GM12878 (cell line): ENCODE data around the gene NCKAP5L.

ENCODE experiments used
- ASH2L ChIP-seq: fragments of 300-600, 200-600 bp; sonication (generic); IDR thresholded peaks from 2 replicates; pipeline ENCODE4 v1.6.1; 2017; ENCODE audit warnings: low read depth, mild to moderate bottlenecking, borderline replicate concordance
- CTCF ChIP-seq, 3 experiments: IDR thresholded peaks in 2 of 3; conservative IDR thresholded peaks in 1 of 3; 2 replicates each; pipeline ENCODE4 v1.5.1; 2011; ENCODE audit warnings: low read depth in 3 of 3, low read length in 3 of 3, mild to moderate bottlenecking in 3 of 3, control low read depth in 2 of 3, moderate library complexity in 2 of 3, inconsistent platforms in 1 of 3, mixed read lengths in 1 of 3; ENCODE audit not compliant: control insufficient read depth in 2 of 3, insufficient read depth in 1 of 3; ENCODE audit errors: extremely low read depth in 1 of 3
- EP300 ChIP-seq, 2 experiments: fragments of 150-350 bp in 1 of 2; IDR thresholded peaks; 2 replicates each; pipeline ENCODE4 v1.6.1; 2011 to 2012; ENCODE audit warnings: low read depth in 2 of 2, low read length in 2 of 2, borderline replicate concordance in 1 of 2, improper control_type of control experiment in 1 of 2, inconsistent platforms in 1 of 2; ENCODE audit not compliant: control insufficient read depth in 1 of 2
- MTA3 ChIP-seq: IDR thresholded peaks from 2 replicates; pipeline ENCODE4 v1.6.1; 2012; ENCODE audit warnings: low read length, inconsistent platforms, borderline replicate concordance
- MYC ChIP-seq: IDR thresholded peaks from 2 replicates; pipeline ENCODE4 v1.6.1; 2011; ENCODE audit warnings: mild to moderate bottlenecking, low read length, moderate library complexity, inconsistent platforms; ENCODE audit not compliant: insufficient read depth, insufficient replicate concordance, insufficient read length, severe bottlenecking
- NFIC ChIP-seq: IDR thresholded peaks from 2 replicates; pipeline ENCODE4 v1.6.1; 2012; ENCODE audit warnings: low read depth, mild to moderate bottlenecking, inconsistent platforms, low read length, moderate library complexity
- NFYA ChIP-seq: IDR thresholded peaks from 2 replicates; pipeline ENCODE4 v1.6.1; 2011; ENCODE audit warnings: low read depth, mild to moderate bottlenecking, low read length, improper control_type of control experiment, borderline replicate concordance
- NFYB ChIP-seq: IDR thresholded peaks from 2 replicates; pipeline ENCODE4 v1.6.1; 2011; ENCODE audit warnings: low read depth, mild to moderate bottlenecking, low read length, improper control_type of control experiment, moderate library complexity; ENCODE audit not compliant: insufficient read depth
- NR2F1 ChIP-seq: fragments of 450-650 bp; conservative IDR thresholded peaks from 2 replicates; pipeline ENCODE4 v1.6.1; 2017; ENCODE audit warnings: mild to moderate bottlenecking
- RCOR1 ChIP-seq: conservative IDR thresholded peaks from 2 replicates; pipeline ENCODE4 v1.6.1; 2012; ENCODE audit warnings: low read depth, low read length, improper control_type of control experiment

DNA sequence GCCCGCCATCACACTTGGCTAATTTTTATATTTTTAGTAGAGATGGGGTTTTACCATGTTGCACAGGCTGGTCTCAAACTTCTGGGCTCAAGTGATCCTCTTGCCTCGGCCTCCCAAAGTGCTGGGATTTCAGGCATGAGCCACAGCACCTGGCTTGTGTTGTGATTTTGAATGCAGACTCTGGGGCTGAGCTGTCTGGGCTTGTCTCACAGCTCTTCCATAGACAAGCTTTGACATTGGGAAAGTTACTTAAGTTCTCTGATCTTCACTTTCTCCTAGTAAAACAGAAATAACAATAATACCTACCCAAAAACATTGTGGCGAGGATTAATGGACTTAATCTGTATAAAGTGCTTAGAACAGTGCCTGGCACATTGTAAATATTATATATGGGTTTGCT, 50.9 kb downstream of the NCKAP5L start:
- no peak for TF ChIP-seq ASH2L
- TF ChIP-seq RCOR1 = no peak
- TF ChIP-seq NR2F1 = no peak
- no peak for TF ChIP-seq CTCF (IDR thresholded peaks at IDR 0.05 in 2 of 3, conservative IDR thresholded peaks at IDR 0.05 in 1 of 3; ENCODE audit: control insufficient read depth in 2 of 3, extremely low read depth in 1 of 3, insufficient read depth in 1 of 3, low read depth in 3 of 3, low read length in 3 of 3)
- no peak for TF ChIP-seq NFYB
- no peak for TF ChIP-seq EP300 (IDR thresholded peaks at IDR 0.05; ENCODE audit: borderline replicate concordance in 1 of 2, control insufficient read depth in 1 of 2, low read depth in 2 of 2, low read length in 2 of 2)
- TF ChIP-seq MYC = no peak
- TF ChIP-seq NFIC = no peak
- no peak for TF ChIP-seq NFYA
- TF ChIP-seq MTA3 = no peak
